Stimulated activated CD8-positive, alpha-beta memory T cell treated with anti-CD3 and anti-CD28 coated beads, Interleukin-7, amount 100 ng/mL, for 1 hour (primary cell): ENCODE data around the gene SULT1C3.
"Not testable (repeated sequence)": the region's sequence is repeated elsewhere in the genome, so short reads cannot be mapped to it uniquely, and the experiment has no call there.

Source experiments
- DNase-seq, 2 donors: peaks; one replicate each; pipeline ENCODE4 v3.0.0-alpha.2; 2020; ENCODE audit warnings: low read depth in 2 of 2

Gene SULT1C3

DNA sequence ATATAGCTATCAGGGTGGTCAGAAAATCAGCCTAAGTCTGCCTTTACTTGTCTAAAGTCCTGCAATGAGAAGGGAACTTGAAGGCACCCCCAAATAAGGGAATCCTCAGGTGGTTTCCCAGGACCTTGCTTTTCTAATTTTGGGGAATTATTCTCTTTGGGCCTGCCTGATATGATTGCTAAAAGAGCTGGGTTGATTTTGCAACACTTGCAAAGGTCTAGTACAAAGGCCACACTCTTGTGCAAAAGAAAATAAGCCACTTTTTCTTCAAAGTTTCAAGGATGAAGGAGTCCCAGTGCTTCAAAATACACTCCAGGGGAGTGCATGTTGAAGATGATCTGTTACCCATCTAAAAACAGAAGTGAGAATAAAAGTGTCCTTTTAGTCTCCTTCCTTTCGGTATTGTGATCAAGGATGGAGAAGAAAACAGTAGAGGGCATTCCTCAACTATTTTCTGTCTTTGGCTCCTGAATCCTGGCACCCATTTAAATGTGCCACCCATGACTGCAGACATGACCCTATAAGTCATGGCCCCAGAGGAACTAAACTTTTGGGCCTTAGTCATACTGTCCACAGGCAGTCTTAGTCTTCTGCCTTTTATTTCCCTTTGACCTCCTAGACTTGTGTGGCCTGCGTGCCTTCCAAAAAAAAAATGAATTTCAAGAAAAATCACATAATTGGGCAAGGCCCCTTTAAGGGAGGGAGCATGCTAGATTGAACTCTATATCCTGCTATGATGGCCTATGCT lies 5.1 kb downstream of the SULT1C3 start:
- DNase-seq = no peak

DNA sequence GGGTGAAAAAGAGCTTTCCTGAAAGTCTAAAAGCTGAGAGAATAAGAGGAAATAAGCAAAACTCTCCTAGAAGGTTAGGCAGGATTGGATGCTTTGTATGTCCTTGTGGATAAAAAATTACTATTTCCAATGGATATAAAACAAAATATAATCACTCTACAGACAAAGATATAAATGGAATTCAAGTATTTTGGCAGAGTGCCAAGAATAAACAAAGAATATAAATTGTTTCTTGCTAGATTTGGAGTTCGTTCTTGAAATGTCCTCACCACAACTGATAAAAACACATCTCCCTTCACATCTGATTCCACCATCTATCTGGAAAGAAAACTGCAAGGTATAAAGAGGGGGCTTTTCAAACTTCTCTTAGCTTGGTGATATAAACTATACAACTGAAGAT lies 13.3 kb downstream of the SULT1C3 start:
- DNase-seq = no peak

- DNase-seq = no peak
These were observed 18.1 kb downstream of the SULT1C3 start for GRCh38 chr2:108257757-108258331.

GRCh38 chr2:108260773-108261172 lies 21.0 kb downstream of the SULT1C3 start:
- no peak for DNase-seq

DNA sequence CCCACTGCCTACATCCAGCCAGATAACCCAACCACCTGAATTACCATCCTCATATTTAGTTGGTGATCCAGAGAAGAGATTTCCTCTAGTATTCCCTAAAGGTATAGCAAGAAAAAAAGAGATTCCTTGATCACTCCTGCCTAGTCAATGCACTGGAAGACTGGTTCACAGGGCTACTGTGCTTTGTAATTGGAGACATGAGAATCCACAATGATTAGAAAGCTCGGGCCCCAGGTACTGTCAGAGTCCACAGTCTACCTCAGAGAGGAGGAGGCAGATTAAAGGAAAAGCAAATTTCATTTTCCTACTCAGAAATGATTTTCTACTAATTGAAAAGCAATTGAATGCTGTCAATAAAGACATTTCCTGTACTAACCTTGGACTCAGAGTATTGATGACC lies 22.3 kb downstream of the SULT1C3 start:
- DNase-seq = no peak

GRCh38 chr2:108263401-108263800 lies 23.6 kb downstream of the SULT1C3 start:
- no peak for DNase-seq

- DNase-seq = no peak
These were observed 26.4 kb downstream of the SULT1C3 start for GRCh38 chr2:108266218-108266617.

DNA sequence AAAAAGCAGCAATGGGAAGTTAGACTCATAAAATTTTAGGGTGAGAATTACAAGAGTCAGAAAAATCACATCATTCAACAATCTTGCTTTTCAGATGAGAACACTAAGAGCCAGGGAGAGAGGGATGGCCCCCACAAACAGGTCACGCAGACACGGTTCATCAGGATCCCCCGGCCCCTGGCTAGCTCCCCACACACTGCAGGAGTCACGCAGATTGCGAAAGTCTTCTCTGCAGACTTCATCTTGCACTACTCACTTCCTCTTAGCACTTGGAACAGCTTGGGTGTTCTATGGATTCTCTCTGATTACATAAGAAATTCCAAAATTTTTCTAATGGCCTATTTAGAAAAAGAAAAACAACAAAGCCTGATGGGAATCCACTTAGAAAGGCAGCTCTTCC lies 27.3 kb downstream of the SULT1C3 start:
- no peak for DNase-seq

- no peak for DNase-seq
These were observed 28.2 kb downstream of the SULT1C3 start for GRCh38 chr2:108268001-108268400.

- no peak for DNase-seq
These were observed 30.6 kb downstream of the SULT1C3 start for GRCh38 chr2:108270346-108270745.

- DNase-seq = no peak
These were observed 31.2 kb downstream of the SULT1C3 start for GRCh38 chr2:108270768-108271506.

DNA sequence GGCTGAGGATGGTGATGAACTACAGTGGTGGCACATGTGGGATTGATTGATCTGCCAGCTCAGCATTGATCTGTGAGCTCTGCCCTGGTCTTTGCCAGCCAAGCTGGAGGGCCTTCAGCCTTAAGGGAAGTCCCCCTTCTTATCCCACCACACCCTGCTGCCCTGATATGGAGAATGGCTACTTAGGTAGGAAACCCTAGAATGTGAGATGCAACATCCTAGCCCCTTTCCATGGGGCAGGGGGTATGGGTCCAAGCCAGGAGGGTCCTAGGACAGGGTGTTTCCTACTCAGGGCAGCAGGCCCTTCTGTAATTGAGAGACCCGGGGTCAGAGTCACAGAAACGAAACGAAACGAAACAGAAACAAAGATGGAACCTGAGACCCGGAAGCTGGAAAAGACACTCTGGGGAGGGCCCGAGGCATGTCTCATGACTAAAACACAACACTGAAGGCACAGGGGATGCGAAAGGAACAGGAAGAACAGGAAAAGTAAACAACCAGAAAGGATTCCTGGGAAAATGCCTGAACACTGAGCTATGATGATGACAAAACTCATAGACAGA lies 32.0 kb downstream of the SULT1C3 start:
- DNase-seq = no peak

- no peak for DNase-seq
These were observed 38.9 kb downstream of the SULT1C3 start for GRCh38 chr2:108278631-108279030.

- DNase-seq = no peak
These were observed 39.7 kb downstream of the SULT1C3 start for GRCh38 chr2:108279468-108279867.

DNA sequence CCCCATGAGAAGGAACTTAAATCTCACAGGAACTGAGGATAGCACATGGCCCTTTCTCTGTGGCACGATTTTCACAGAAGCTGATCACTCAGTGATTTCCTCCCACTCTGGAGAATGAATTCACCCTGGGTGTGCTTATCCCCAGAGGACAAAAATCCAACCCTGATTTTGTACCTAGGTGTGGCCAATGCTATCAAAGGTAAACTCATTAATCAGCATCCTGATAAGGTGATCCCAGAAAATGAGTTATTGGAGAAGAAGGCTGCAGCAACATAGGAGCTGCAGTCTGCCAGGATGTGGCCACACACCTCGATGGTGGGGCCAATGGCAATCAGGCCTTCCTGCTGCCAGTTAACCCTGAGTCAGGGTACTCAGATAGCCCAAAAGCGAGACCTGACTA lies 40.7 kb downstream of the SULT1C3 start:
- no peak for DNase-seq

DNA sequence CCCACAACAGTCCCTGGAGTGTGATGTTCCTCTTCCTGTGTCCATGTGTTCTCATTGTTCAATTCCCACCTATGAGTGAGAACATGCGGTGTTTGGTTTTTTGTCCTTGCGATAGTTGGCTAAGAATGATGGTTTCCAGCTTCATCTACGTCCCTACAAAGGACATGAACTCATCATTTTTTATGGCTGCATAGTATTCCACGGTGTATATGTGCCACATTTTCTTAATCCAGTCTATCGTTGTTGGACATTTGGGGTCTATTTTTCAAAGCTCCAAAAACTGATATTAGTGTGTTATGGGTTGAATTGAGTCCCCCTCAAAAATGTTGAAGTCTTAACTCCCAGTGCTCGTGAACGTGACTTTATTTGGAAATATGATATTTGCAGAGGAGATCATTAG lies 44.8 kb downstream of the SULT1C3 start:
- not testable (repeated sequence) for DNase-seq

- no peak for DNase-seq
These were observed 45.8 kb downstream of the SULT1C3 start for GRCh38 chr2:108285616-108286015.

DNA sequence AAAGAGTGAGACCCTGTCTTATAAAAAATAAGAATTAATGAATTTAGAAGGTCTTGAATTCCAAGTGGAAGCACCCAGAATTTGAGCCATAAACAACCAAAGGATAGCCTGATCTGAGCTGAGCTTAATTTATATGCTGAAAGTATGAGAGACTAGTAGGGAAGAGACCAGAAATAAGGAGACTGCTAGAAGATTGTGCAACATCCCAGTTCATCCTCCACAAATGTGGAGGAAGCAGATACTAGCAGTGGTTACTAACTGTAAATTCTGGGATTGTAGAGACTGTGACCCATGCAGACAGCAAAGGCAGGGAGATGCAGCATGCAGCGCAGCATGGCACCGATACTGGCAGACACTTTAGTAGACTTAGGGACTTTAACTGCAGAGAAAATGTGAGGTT lies 47.4 kb downstream of the SULT1C3 start:
- no peak for DNase-seq

- no peak for DNase-seq
These were observed 48.9 kb downstream of the SULT1C3 start, which contains the start of gene SULT1C2 for GRCh38 chr2:108288534-108289106. TSS of gene SULT1C2 (plus strand) at chr2:108288895. CDS start at chr2:108293668, 4,773 bp downstream.

DNA sequence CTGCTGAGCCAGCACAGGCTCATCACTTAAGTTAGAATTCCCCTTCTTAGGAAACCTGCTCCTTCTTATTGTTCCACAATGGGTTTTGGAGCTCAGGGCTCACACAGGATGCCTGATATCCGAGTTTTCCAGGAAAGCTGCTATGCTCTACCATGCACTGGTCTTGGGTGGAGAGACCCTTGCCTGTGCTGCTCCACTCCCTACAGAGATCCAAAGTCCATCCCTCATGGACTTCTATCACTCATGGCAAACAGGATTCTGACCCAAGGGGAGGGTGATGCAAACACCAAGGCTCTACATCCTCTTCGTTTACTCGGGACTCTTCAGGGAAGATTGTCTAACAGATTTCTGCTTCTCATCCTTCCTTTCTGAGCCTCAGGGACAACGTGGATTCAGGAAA lies 54.1 kb downstream of the SULT1C3 start:
- no peak for DNase-seq

GRCh38 chr2:108297436-108298141 lies 57.8 kb downstream of the SULT1C3 start:
- no peak for DNase-seq

- DNase-seq = no peak
These were observed 61.8 kb downstream of the SULT1C3 start for GRCh38 chr2:108301558-108301957.
